ENCODE results near the gene SRRT. TPM values are rescaled to one million over a fixed set of nuclear protein-coding genes. Genes with fewer than 3 reads are reported as not detected.
A peak's percentile ranks its signal among the peaks of the same experiment; 100 is the strongest.

Gene SRRT
- total RNA-seq, 4 donors from 2014 or later = 35.0 to 47.3 (median 39.8) TPM

- ATAC-seq (peak; percentile 28 to 33), DNase-seq (peak in 1 of 2 donors; percentile 62)
- TF ChIP-seq CTCF (IDR thresholded peaks at IDR 0.05 in 4 of 5, conservative IDR thresholded peaks at IDR 0.05 in 1 of 5) = no peak
- no peak for TF ChIP-seq POLR2A (IDR thresholded peaks at IDR 0.05)
- Histone ChIP-seq H3K4me1 (peaks cover 18 to 36% of the 10 kb centered on the region in 2 donors), H3K4me3 (peak overlapping the region; percentile 67 to 90 (median 81)), H3K27ac (peak overlapping the region; percentile 82 to 95 (median 91)), H3K36me3 (no peaks in the 10 kb centered on the region), H3K9me3 (no peaks in the 10 kb centered on the region), H3K27me3 (peaks cover 0 to 6% (median 0%) of the 10 kb centered on the region in 3 donors)
- intact Hi-C loops (cut with DNase I; ENCODE audit: low total_unique reads) = loop anchor here (1.0 to 10.0 kb wide), 4 partner anchors 19 to 349 kb away; partner anchors contain the start of genes FIS1, POP7 and TRIM56
- in situ Hi-C loops (cut with MboI; ENCODE audit: low sequenced_read_pairs in 4 of 4) = loop anchor here in 1 of 4 donors (5.0 kb wide), 1 partner anchor 161 kb away; no protein-coding TSS in a partner anchor
Observed at GRCh38 chr7:100895956-100896731, 21.2 kb downstream of the SRRT start.

- DNase-seq (no peak), ATAC-seq (peak; percentile 12 to 32)
- intact Hi-C loops (cut with DNase I; ENCODE audit: low total_unique reads) (loop anchor here (1.0 to 10.0 kb wide), 3 partner anchors 162 to 348 kb away; partner anchors contain the start of genes FIS1 and POP7), in situ Hi-C loops (cut with MboI; ENCODE audit: low sequenced_read_pairs in 4 of 4) (loop anchor here in 1 of 4 donors (5.0 kb wide), 1 partner anchor 160 kb away; no protein-coding TSS in a partner anchor)
- H3K4me1 ChIP-seq = peaks cover 18 to 34% of the 10 kb centered on the region in 2 donors
- peaks cover 0 to 6% (median 0%) of the 10 kb centered on the region in 3 donors for H3K27me3 ChIP-seq
- no peaks in the 10 kb centered on the region for H3K36me3 ChIP-seq
- H3K9me3 ChIP-seq = no peaks in the 10 kb centered on the region
- TF ChIP-seq POLR2A (IDR thresholded peaks at IDR 0.05) (no peak), CTCF (IDR thresholded peaks at IDR 0.05 in 4 of 5, conservative IDR thresholded peaks at IDR 0.05 in 1 of 5) (peak; percentile 43 to 88 (median 82))
- H3K4me3 ChIP-seq = peak overlapping the region; percentile 52 to 82 (median 74)
- H3K27ac ChIP-seq = peak overlapping the region in 3 of 4 donors; percentile 87 to 95 (median 95)
Observed at GRCh38 chr7:100896732-100897608, 22.1 kb downstream of the SRRT start.

- ATAC-seq (no peak), DNase-seq (no peak)
- no peaks in the 10 kb centered on the region for H3K9me3 ChIP-seq
- no peaks in the 10 kb centered on the region for H3K36me3 ChIP-seq
- peaks cover 16 to 34% of the 10 kb centered on the region in 2 donors for H3K4me1 ChIP-seq
- H3K27me3 ChIP-seq = peaks cover 0 to 6% (median 0%) of the 10 kb centered on the region in 3 donors
- in situ Hi-C loops (cut with MboI; ENCODE audit: low sequenced_read_pairs in 4 of 4) = loop anchor here in 1 of 4 donors (5.0 kb wide), 1 partner anchor 159 kb away; no protein-coding TSS in a partner anchor
- no peak overlapping the region for H3K27ac ChIP-seq
- intact Hi-C loops (cut with DNase I; ENCODE audit: low total_unique reads) = loop anchor here (1.0 to 10.0 kb wide), 3 partner anchors 161 to 347 kb away; partner anchors contain the start of genes FIS1 and POP7
- TF ChIP-seq POLR2A (IDR thresholded peaks at IDR 0.05) (no peak), CTCF (IDR thresholded peaks at IDR 0.05 in 4 of 5, conservative IDR thresholded peaks at IDR 0.05 in 1 of 5) (no peak)
- H3K4me3 ChIP-seq = no peak overlapping the region
Observed at GRCh38 chr7:100897772-100898454, 23.0 kb downstream of the SRRT start.

- no peak overlapping the region for H3K27ac ChIP-seq
- no peak overlapping the region for H3K4me3 ChIP-seq
- no peak for DNase-seq
- no peak for TF ChIP-seq CTCF (IDR thresholded peaks at IDR 0.05 in 4 of 5, conservative IDR thresholded peaks at IDR 0.05 in 1 of 5)
- no peak for TF ChIP-seq POLR2A (IDR thresholded peaks at IDR 0.05)
- in situ Hi-C loops (cut with MboI; ENCODE audit: low sequenced_read_pairs in 4 of 4) = loop anchor here in 1 of 4 donors (5.0 kb wide), 1 partner anchor 158 kb away; no protein-coding TSS in a partner anchor
- intact Hi-C loops (cut with DNase I; ENCODE audit: low total_unique reads) = loop anchor here (5.0 to 10.0 kb wide), 2 partner anchors 192 to 345 kb away; partner anchors contain the start of genes FIS1 and POP7
- H3K4me1 ChIP-seq = peaks cover 7 to 21% of the 10 kb centered on the region in 2 donors
- no peak for ATAC-seq
- H3K36me3 ChIP-seq = no peaks in the 10 kb centered on the region
- H3K27me3 ChIP-seq = peaks cover 0 to 6% (median 0%) of the 10 kb centered on the region in 3 donors
- no peaks in the 10 kb centered on the region for H3K9me3 ChIP-seq
Observed at GRCh38 chr7:100899432-100899831, 24.5 kb downstream of the SRRT start.

All from gastrocnemius medialis (tissue), 4 donors.